Measurements from ENCODE around the gene ANKRD29. TPM values are rescaled to one million over a fixed set of nuclear protein-coding genes. Genes with fewer than 3 reads are reported as not detected.

The ANKRD29 gene
- total RNA-seq, 1 donor from 2014 or later: not detected

DNA sequence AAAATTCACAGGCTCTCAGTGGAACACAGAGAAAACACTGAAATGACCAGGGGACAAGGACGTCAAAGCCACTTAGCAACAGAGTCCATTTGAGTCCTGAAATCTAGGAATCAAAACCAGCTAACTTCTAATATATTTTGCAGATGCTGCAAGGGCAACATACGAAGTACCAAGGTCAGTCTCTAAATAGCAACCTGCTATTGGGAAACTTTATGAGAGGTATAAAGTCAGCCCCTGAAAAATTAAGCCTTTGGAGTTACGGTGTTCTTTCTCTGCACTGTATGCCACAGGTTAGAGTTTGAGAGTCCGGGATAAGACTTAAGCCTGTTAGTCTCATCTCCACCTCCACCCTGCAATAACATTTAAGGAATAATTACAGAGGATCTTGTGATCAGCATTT lies 89.7 kb downstream of the ANKRD29 start:
- ChIA-PET CTCF (no interaction called here), POLR2A (interaction anchor here (0.6 kb wide), 1 partner anchor 9 kb away, joined by 4 read pairs; no protein-coding TSS in a partner anchor)
- Mint-ChIP-seq H3K4me3 (no peak overlapping the region), H3K9me3 (no peaks in the 10 kb centered on the region), H3K27me3 (no peaks in the 10 kb centered on the region), H3K36me3 (ENCODE audit: low read depth) (peaks cover 56% of the 10 kb centered on the region), H3K27ac (no peak overlapping the region), H3K4me1 (peaks cover 20% of the 10 kb centered on the region)
- ATAC-seq (ENCODE audit: low read depth): no peak
- DNase-seq: no peak
- TF ChIP-seq, protein P1, sequence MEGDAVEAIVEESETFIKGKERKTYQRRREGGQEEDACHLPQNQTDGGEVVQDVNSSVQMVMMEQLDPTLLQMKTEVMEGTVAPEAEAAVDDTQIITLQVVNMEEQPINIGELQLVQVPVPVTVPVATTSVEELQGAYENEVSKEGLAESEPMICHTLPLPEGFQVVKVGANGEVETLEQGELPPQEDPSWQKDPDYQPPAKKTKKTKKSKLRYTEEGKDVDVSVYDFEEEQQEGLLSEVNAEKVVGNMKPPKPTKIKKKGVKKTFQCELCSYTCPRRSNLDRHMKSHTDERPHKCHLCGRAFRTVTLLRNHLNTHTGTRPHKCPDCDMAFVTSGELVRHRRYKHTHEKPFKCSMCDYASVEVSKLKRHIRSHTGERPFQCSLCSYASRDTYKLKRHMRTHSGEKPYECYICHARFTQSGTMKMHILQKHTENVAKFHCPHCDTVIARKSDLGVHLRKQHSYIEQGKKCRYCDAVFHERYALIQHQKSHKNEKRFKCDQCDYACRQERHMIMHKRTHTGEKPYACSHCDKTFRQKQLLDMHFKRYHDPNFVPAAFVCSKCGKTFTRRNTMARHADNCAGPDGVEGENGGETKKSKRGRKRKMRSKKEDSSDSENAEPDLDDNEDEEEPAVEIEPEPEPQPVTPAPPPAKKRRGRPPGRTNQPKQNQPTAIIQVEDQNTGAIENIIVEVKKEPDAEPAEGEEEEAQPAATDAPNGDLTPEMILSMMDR (IDR thresholded peaks at IDR 0.05): no peak
- intact Hi-C loops (cut with micrococcal nuclease): no loop called here

DNA sequence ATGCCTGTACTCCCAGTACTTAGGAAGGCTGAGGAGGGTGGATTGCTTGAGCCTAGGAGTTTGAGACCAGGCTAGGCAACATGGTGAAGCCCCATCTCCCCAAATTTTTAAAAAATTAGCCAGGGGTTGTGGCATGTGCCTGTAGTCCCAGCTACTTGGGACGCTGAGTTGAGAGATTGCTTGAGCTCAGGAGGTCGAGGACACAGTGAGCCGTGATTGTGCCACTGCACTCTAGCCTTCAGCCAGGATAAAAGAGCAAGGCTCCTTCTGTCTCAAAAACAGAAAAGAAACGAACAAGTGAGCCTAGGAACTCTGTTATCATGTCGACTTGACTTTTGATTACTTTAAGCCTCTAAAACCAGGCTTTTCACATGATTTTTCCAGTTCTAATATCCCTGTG lies 90.1 kb downstream of the ANKRD29 start:
- POLR2A ChIA-PET: interaction anchor here (0.6 kb wide), 1 partner anchor 10 kb away, joined by 4 read pairs; no protein-coding TSS in a partner anchor
- Mint-ChIP-seq H3K27me3 (no peaks in the 10 kb centered on the region), H3K4me1 (peaks cover 20% of the 10 kb centered on the region), H3K36me3 (ENCODE audit: low read depth) (peaks cover 59% of the 10 kb centered on the region), H3K9me3 (no peaks in the 10 kb centered on the region), H3K4me3 (no peak overlapping the region), H3K27ac (no peak overlapping the region)
- intact Hi-C loops (cut with micrococcal nuclease): no loop called here
- no peak for DNase-seq
- TF ChIP-seq, protein P1 (IDR thresholded peaks at IDR 0.05): no peak
- CTCF ChIA-PET: no interaction called here
- no peak for ATAC-seq (ENCODE audit: low read depth)

DNA sequence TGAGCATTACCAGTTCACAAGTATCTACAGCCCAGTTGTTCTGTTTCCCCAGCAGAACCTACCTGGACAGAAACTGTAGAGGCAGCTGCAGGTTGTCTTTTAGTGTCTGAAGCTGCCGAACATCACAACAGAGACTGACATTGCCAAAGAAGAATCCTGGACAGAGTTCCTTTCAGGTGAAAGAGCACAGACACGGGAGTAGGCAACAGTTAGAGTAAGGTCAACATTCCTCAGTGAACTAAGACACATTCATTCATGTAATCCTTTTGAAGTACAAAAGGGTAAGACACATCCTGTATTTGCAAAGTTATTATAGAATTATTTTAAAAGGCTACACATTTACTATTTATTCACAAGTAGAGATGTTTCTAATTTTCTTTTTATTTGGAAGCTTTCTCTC lies 90.7 kb downstream of the ANKRD29 start:
- Mint-ChIP-seq H3K4me1 (peaks cover 20% of the 10 kb centered on the region), H3K4me3 (no peak overlapping the region), H3K9me3 (no peaks in the 10 kb centered on the region), H3K27me3 (no peaks in the 10 kb centered on the region), H3K36me3 (ENCODE audit: low read depth) (peaks cover 65% of the 10 kb centered on the region), H3K27ac (no peak overlapping the region)
- intact Hi-C loops (cut with micrococcal nuclease): no loop called here
- POLR2A ChIA-PET: interaction anchor here (0.6 kb wide), 1 partner anchor 614 kb away, joined by 3 read pairs; no protein-coding TSS in a partner anchor
- CTCF ChIA-PET: interaction anchor here (0.6 kb wide), 1 partner anchor 19 kb away, joined by 3 read pairs; no protein-coding TSS in a partner anchor
- no peak for DNase-seq
- no peak for ATAC-seq (ENCODE audit: low read depth)
- TF ChIP-seq, protein P1 (IDR thresholded peaks at IDR 0.05): no peak

DNA sequence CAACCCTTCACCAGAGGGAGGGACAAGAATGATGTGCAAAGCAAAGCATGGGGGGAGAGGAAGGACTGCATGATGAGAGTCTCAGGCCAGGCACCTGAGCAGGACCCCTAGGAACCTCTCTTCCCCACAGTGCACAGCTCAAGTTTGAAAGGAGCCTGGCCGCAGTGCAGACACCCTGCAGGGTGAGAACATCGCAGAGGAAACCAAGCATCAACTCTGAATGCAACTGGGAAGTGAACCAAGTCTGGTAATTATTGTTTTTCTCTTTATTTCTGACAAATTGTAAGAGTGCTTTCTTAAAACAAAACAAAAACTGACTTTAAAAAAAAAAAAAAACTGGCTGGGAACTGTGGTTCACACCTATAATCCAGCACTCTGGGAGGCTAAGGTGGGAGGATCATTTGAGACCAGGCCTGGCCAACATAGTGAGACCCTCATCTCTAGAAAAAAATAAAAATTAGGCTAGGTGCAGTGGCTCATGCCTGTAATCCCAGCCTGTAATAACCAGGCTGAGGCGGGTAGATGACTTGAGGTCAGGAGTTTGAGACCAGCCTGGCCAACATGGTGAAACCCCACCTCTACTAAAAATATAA lies 91.7 kb downstream of the ANKRD29 start:
- H3K4me3 Mint-ChIP-seq: no peak overlapping the region

More for the DNA sequence above, 91.7 kb downstream of the ANKRD29 start:
- no peak for ATAC-seq (ENCODE audit: low read depth)
- intact Hi-C loops (cut with micrococcal nuclease): no loop called here
- Mint-ChIP-seq H3K9me3 (no peaks in the 10 kb centered on the region), H3K27ac (no peak overlapping the region), H3K36me3 (ENCODE audit: low read depth) (peaks cover 65% of the 10 kb centered on the region), H3K4me1 (peaks cover 20% of the 10 kb centered on the region), H3K27me3 (no peaks in the 10 kb centered on the region)
- ChIA-PET CTCF (no interaction called here), POLR2A (interaction anchor here (0.7 kb wide), 1 partner anchor 15 kb away, joined by 4 read pairs; no protein-coding TSS in a partner anchor)
- TF ChIP-seq, protein P1 (IDR thresholded peaks at IDR 0.05): no peak
- no peak for DNase-seq

All from activated B cell treated with CpG ODN at 0.5 μM for 24 hours (primary cell).